Dendritic cell treated with granulocyte-macrophage colony-stimulating factor and Interleukin-4, amounts not matched to agents 40 ng/mL and 50 ng/mL, for 4 days (primary cell): Measurements from ENCODE around the gene DNAH2.

Source experiments
- H3K27ac Mint-ChIP-seq: one replicate; pipeline ENCODE4 v1.8.0; 2022; ENCODE audit warnings: mild to moderate bottlenecking, mixed read lengths
- H3K27me3 Mint-ChIP-seq: one replicate; pipeline ENCODE4 v1.8.0; 2022; ENCODE audit warnings: mild to moderate bottlenecking, mixed read lengths
- H3K36me3 Mint-ChIP-seq: one replicate; pipeline ENCODE4 v1.8.0; 2022; ENCODE audit warnings: low read depth, mixed read lengths
- H3K4me1 Mint-ChIP-seq: one replicate; pipeline ENCODE4 v1.8.0; 2022; ENCODE audit warnings: low read depth, mixed read lengths
- H3K4me3 Mint-ChIP-seq: one replicate; pipeline ENCODE4 v1.8.0; 2022; ENCODE audit warnings: mild to moderate bottlenecking, moderate library complexity, mixed read lengths
- H3K9me3 Mint-ChIP-seq: one replicate; pipeline ENCODE4 v1.8.0; 2022; ENCODE audit warnings: mixed read lengths
- intact Hi-C: fragments of 100-400 bp; cut with micrococcal nuclease; formaldehyde crosslinking; loops from one replicate; pipeline ENCODE4 v1.15.0; 2022

Gene DNAH2

GRCh38 chr17:7688808-7689316 is 28.7 kb upstream of the DNAH2 start:
- H3K27me3 Mint-ChIP-seq = no peaks in the 10 kb centered on the region
- intact Hi-C loops = loop anchor here (2.0 to 5.0 kb wide), 2 partner anchors 62 to 117 kb away; partner anchors contain the start of gene SAT2
- peak overlapping the region; percentile 98 for H3K4me3 Mint-ChIP-seq
- peaks cover 69% of the 10 kb centered on the region for H3K36me3 Mint-ChIP-seq
- H3K4me1 Mint-ChIP-seq = peaks cover 44% of the 10 kb centered on the region
- H3K9me3 Mint-ChIP-seq = no peaks in the 10 kb centered on the region
- H3K27ac Mint-ChIP-seq = peak overlapping the region; percentile 98

- Mint-ChIP-seq H3K27ac (no peak overlapping the region), H3K4me3 (no peak overlapping the region), H3K27me3 (no peaks in the 10 kb centered on the region), H3K9me3 (no peaks in the 10 kb centered on the region), H3K36me3 (peaks cover 49% of the 10 kb centered on the region), H3K4me1 (no peaks in the 10 kb centered on the region)
- intact Hi-C loops = no loop called here
Observed at GRCh38 chr17:7695586-7695985, 22.0 kb upstream of the DNAH2 start.

GRCh38 chr17:7697828-7698588 is 19.5 kb upstream of the DNAH2 start:
- no peaks in the 10 kb centered on the region for H3K9me3 Mint-ChIP-seq
- intact Hi-C loops = no loop called here
- H3K27ac Mint-ChIP-seq = no peak overlapping the region
- H3K27me3 Mint-ChIP-seq = peaks cover under 1% of the 10 kb centered on the region
- no peak overlapping the region for H3K4me3 Mint-ChIP-seq
- H3K4me1 Mint-ChIP-seq = no peaks in the 10 kb centered on the region
- H3K36me3 Mint-ChIP-seq = peaks cover 61% of the 10 kb centered on the region

GRCh38 chr17:7700510-7700909 is 17.0 kb upstream of the DNAH2 start:
- Mint-ChIP-seq H3K36me3 (peaks cover 48% of the 10 kb centered on the region), H3K4me3 (no peak overlapping the region), H3K27ac (no peak overlapping the region)

GRCh38 chr17:7701681-7702080 is 15.9 kb upstream of the DNAH2 start:
- H3K36me3 Mint-ChIP-seq = peaks cover 36% of the 10 kb centered on the region
- no peaks in the 10 kb centered on the region for H3K9me3 Mint-ChIP-seq
- intact Hi-C loops = no loop called here
- H3K4me3 Mint-ChIP-seq = no peak overlapping the region
- peaks cover 14% of the 10 kb centered on the region for H3K4me1 Mint-ChIP-seq
- H3K27ac Mint-ChIP-seq = no peak overlapping the region
- H3K27me3 Mint-ChIP-seq = peaks cover 32% of the 10 kb centered on the region

More at GRCh38 chr17:7700510-7700909, 17.0 kb upstream of the DNAH2 start:
- Mint-ChIP-seq H3K27me3 (peaks cover 20% of the 10 kb centered on the region), H3K4me1 (peaks cover 9% of the 10 kb centered on the region), H3K9me3 (no peaks in the 10 kb centered on the region)
- intact Hi-C loops = no loop called here

- H3K27ac Mint-ChIP-seq = no peak overlapping the region
- H3K4me3 Mint-ChIP-seq = no peak overlapping the region
- peaks cover 14% of the 10 kb centered on the region for H3K4me1 Mint-ChIP-seq
- H3K36me3 Mint-ChIP-seq = peaks cover 34% of the 10 kb centered on the region
- intact Hi-C loops = no loop called here
- peaks cover 42% of the 10 kb centered on the region for H3K27me3 Mint-ChIP-seq
- H3K9me3 Mint-ChIP-seq = no peaks in the 10 kb centered on the region
Observed at GRCh38 chr17:7702776-7703175, 14.8 kb upstream of the DNAH2 start.

GRCh38 chr17:7703584-7704479 is 13.7 kb upstream of the DNAH2 start:
- H3K27ac Mint-ChIP-seq = no peak overlapping the region
- peaks cover 53% of the 10 kb centered on the region for H3K27me3 Mint-ChIP-seq
- no peaks in the 10 kb centered on the region for H3K9me3 Mint-ChIP-seq
- intact Hi-C loops = no loop called here
- H3K4me3 Mint-ChIP-seq = no peak overlapping the region
- H3K36me3 Mint-ChIP-seq = peaks cover 34% of the 10 kb centered on the region
- H3K4me1 Mint-ChIP-seq = peaks cover 14% of the 10 kb centered on the region

GRCh38 chr17:7704601-7705268 is 12.8 kb upstream of the DNAH2 start, which contains the start of gene EFNB3:
Gene EFNB3 (plus strand): TSS chr17:7705202. CDS start chr17:7705599, 397 bp downstream.
- Mint-ChIP-seq H3K4me3 (peak within 1 kb of the TSS; percentile 49), H3K27ac (no peak within 1 kb of the TSS), H3K4me1 (peaks cover 15% of the 10 kb centered on the region), H3K36me3 (peaks cover 34% of the 10 kb centered on the region), H3K27me3 (peaks cover 56% of the 10 kb centered on the region), H3K9me3 (no peaks in the 10 kb centered on the region)
- intact Hi-C loops = no loop called here

- H3K27me3 Mint-ChIP-seq = peaks cover 58% of the 10 kb centered on the region
- intact Hi-C loops = no loop called here
- H3K27ac Mint-ChIP-seq = no peak overlapping the region
- H3K4me3 Mint-ChIP-seq = no peak overlapping the region
- peaks cover 24% of the 10 kb centered on the region for H3K4me1 Mint-ChIP-seq
- peaks cover under 1% of the 10 kb centered on the region for H3K9me3 Mint-ChIP-seq
- peaks cover 31% of the 10 kb centered on the region for H3K36me3 Mint-ChIP-seq
Observed at GRCh38 chr17:7705269-7706255, 12.0 kb upstream of the DNAH2 start.

GRCh38 chr17:7706631-7707354 is 10.8 kb upstream of the DNAH2 start:
- Mint-ChIP-seq H3K9me3 (peaks cover 8% of the 10 kb centered on the region), H3K4me3 (no peak overlapping the region), H3K27me3 (peaks cover 63% of the 10 kb centered on the region), H3K27ac (no peak overlapping the region), H3K4me1 (peaks cover 35% of the 10 kb centered on the region), H3K36me3 (peaks cover 19% of the 10 kb centered on the region)
- intact Hi-C loops = no loop called here

GRCh38 chr17:7707446-7707845 is 10.1 kb upstream of the DNAH2 start:
- Mint-ChIP-seq H3K9me3 (peaks cover 8% of the 10 kb centered on the region), H3K27ac (no peak overlapping the region), H3K4me1 (peaks cover 35% of the 10 kb centered on the region), H3K4me3 (no peak overlapping the region), H3K27me3 (peaks cover 69% of the 10 kb centered on the region), H3K36me3 (peaks cover 13% of the 10 kb centered on the region)
- intact Hi-C loops = no loop called here
